ENCODE results near the gene GULP1. TPM values are rescaled to one million over a fixed set of nuclear protein-coding genes. Genes with fewer than 3 reads are reported as not detected.

The GULP1 gene
- total RNA-seq, 1 experiment from 2014 or later, result 76.0 TPM

GRCh38 chr2:188388831-188389230 lies 97.2 kb downstream of the GULP1 start:
- H3K79me2 ChIP-seq (ENCODE audit: insufficient read depth, low read length), result peaks cover 54% of the 10 kb centered on the region
- no peak overlapping the region for H3K27ac ChIP-seq (ENCODE audit: low read depth, low read length)
- H3K36me3 ChIP-seq (ENCODE audit: control insufficient read depth in 1 of 2, insufficient read depth in 2 of 2, low read length in 2 of 2), result peaks cover 0 to 28% of the 10 kb centered on the region in 2 experiments; a peak in 2 of 4 replicates
- H2AFZ ChIP-seq (ENCODE audit: low read depth, low read length, poor library complexity, severe bottlenecking), result no peak overlapping the region
- no TSS peak for BruUV-seq (replicated peaks)
- ChIA-PET RAD21 (ENCODE audit: low non-redundant PET in 1 of 2, low total read pairs in 2 of 2, uncharacterized antibody in 2 of 2, unreplicated experiment in 2 of 2) (no interaction called here), CTCF (no interaction called here), POLR2A (no interaction called here)
- H4K20me1 ChIP-seq (ENCODE audit: insufficient read depth), result no peaks in the 10 kb centered on the region
- no peaks in the 10 kb centered on the region; a peak in 1 of 4 replicates for H3K4me1 ChIP-seq (ENCODE audit: control insufficient read depth in 1 of 2, insufficient read depth in 2 of 2, low read length in 2 of 2)
- ATAC-seq (no peak), DNase-seq (ENCODE audit: low read depth, low spot score) (no peak)
- no peak overlapping the region for H3K4me2 ChIP-seq (ENCODE audit: low read length)
- no peak overlapping the region for H3K4me3 ChIP-seq (replicated peaks in 1 of 2; ENCODE audit: low read depth in 1 of 2, low read length in 2 of 2)
- intact Hi-C loops (cut with micrococcal nuclease), result no loop called here
- H3K9me2 ChIP-seq (ENCODE audit: insufficient read depth), result no peaks in the 10 kb centered on the region
- H3K9ac ChIP-seq (ENCODE audit: low read length), result no peak overlapping the region
- TF ChIP-seq EGR1 (IDR thresholded peaks at IDR 0.05; ENCODE audit: low read depth), result no peak
- TF ChIP-seq SP1 (IDR thresholded peaks at IDR 0.05; ENCODE audit: low read depth), result no peak
- no peak for TF ChIP-seq SRF (IDR thresholded peaks at IDR 0.05; ENCODE audit: low read depth)
- no peak for TF ChIP-seq CBX3 (IDR thresholded peaks at IDR 0.05; ENCODE audit: low read depth)
- TF ChIP-seq RAD21 (IDR thresholded peaks at IDR 0.05; ENCODE audit: low read depth), result no peak
- no peak for TF ChIP-seq FOSL1 (IDR thresholded peaks at IDR 0.05; ENCODE audit: low read depth)
- no peak for TF ChIP-seq REST (IDR thresholded peaks at IDR 0.05; ENCODE audit: low read depth)
- no peak for TF ChIP-seq ZFX (IDR thresholded peaks at IDR 0.05)
- no peak for TF ChIP-seq ATF3 (IDR thresholded peaks at IDR 0.05)
- TF ChIP-seq YY1 (IDR thresholded peaks at IDR 0.05; ENCODE audit: extremely low read depth, insufficient replicate concordance, low read depth, low read length), result no peak
- no peak for TF ChIP-seq EZH2 (IDR thresholded peaks at IDR 0.05)
- TF ChIP-seq SIN3A (IDR thresholded peaks at IDR 0.05; ENCODE audit: low read depth), result no peak
- no peak for TF ChIP-seq CEBPB (IDR thresholded peaks at IDR 0.05; ENCODE audit: low read depth)
- TF ChIP-seq EZH2phosphoT487 (IDR thresholded peaks at IDR 0.05; ENCODE audit: borderline replicate concordance), result no peak
- TF ChIP-seq POLR2A (IDR thresholded peaks at IDR 0.05; ENCODE audit: borderline replicate concordance, extremely low read depth, insufficient read depth, insufficient read length), result no peak
- TF ChIP-seq MAX (IDR thresholded peaks at IDR 0.05), result no peak
- H3K9me3 ChIP-seq (ENCODE audit: control insufficient read depth in 1 of 2, insufficient read depth in 1 of 2, low read depth in 1 of 2, low read length in 2 of 2), result peaks cover 5 to 9% of the 10 kb centered on the region in 2 experiments; a peak in 2 of 4 replicates
- no peaks in the 10 kb centered on the region for H3K27me3 ChIP-seq (ENCODE audit: insufficient read depth, low read length)
